GM12874 (cell line): ENCODE results near the gene ARL5C.

Experiments
- CTCF ChIP-seq: IDR thresholded peaks from 2 replicates; pipeline ENCODE4 v1.5.1; 2011; ENCODE audit warnings: low read depth, mild to moderate bottlenecking, control low read depth, low read length, moderate library complexity; ENCODE audit not compliant: insufficient read depth

Gene ARL5C

GRCh38 chr17:39110435-39111136 is 55.4 kb downstream of the ARL5C start:
- TF ChIP-seq CTCF, result no peak

GRCh38 chr17:39108461-39109375 is 57.2 kb downstream of the ARL5C start:
- TF ChIP-seq CTCF, result no peak

GRCh38 chr17:39107973-39108372 is 58.0 kb downstream of the ARL5C start:
- no peak for TF ChIP-seq CTCF

GRCh38 chr17:39107155-39107554 is 58.8 kb downstream of the ARL5C start:
- TF ChIP-seq CTCF, result no peak
